NCI-H226 (cell line): ENCODE data around the gene ACOT9.
A peak's percentile ranks its signal among the peaks of the same experiment; 100 is the strongest.
"Not testable (repeated sequence)": the region's sequence is repeated elsewhere in the genome, so short reads cannot be mapped to it uniquely, and the experiment has no call there.

Source experiments
- DNase-seq: peaks from one replicate; pipeline ENCODE4 v3.0.0-alpha.2; 2015

ACOT9 gene

DNA sequence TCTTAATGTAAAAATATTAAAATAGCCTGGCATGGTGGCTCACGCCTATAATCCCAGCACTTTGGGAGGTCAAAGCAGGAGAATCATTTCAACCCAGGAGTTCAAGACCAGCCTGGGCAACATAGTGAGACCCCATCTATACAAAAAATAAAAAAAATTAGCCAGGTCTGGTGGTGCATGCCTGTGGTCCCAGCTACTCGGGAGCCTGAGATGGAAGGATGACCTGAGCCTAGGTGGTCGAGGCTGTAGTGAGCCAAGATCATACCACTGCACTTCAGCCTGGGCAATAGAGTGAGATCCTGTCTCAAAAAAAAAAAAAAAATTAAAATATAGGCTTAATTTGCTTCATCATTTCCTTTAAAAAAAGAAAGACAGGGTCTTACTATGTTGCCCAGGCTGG lies 66.6 kb downstream of the ACOT9 start:
- not testable (repeated sequence) for DNase-seq

DNA sequence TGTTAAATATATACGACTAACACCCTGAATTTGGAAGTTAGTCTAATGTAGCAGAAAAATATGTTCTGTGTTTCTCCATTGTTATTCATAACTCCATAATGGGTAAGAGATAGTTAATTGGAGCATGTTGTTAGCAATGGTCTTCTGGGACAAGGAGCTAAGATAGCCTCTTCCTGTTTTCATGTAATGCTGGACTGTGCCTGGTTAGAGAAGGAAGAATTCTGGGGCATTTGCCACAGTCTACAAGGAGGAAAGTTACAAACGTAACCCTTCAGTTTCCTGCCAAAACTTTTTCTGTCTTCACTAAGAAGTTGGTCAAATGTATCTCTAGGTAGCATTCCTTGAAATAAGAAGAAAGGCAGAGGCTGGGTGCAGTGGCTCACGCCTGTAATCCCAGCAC lies 70.0 kb downstream of the ACOT9 start:
- DNase-seq, result no peak

DNA sequence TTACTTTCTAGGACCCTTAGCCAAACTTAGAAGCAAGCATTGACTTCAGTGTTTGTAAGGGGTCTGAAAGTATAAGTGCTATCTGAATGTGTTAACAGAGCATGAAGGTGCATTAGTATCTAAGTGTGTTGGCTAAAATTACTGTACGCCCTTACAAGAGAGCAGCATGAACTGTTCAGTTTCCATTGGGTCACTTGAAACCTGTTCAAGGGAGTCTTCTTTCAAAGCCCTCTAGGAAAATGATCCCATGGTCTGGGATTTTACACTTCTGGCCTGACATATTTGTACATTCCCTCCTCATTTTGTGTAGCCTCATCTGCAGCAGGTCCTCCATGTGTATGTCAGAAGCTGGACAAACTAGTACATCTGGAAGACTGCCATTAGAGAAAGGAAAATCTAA lies 72.5 kb downstream of the ACOT9 start:
- no peak for DNase-seq

- no peak for DNase-seq
These were observed 74.7 kb downstream of the ACOT9 start for GRCh38 chrX:23668335-23668734.

- peak; percentile 50 for DNase-seq
These were observed 75.6 kb downstream of the ACOT9 start, which contains the start of gene PRDX4 for GRCh38 chrX:23667239-23668177. TSS of gene PRDX4 (plus strand) at chrX:23667493. CDS start at chrX:23667571, 78 bp downstream.

DNA sequence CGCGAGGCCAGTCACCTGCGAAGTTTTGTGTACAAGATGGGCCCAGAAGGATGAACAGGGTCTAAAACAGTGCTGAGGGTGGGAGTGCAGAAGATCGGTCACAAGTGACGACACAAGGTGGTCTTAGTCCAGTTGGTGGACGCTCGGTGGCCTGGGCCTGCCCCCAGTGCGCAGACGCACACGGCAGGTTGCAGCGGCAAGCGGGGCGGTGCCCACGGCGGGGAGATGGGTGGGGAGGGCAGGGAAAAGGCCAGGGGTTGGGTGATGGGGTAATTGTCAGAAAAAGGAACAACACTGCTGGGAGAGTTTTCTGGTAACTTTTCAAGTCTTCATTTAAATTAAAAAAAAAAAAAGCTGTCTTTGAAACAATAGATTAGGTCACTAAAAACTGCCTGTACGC lies 76.8 kb downstream of the ACOT9 start:
- no peak for DNase-seq

GRCh38 chrX:23664496-23664895 lies 78.6 kb downstream of the ACOT9 start:
- DNase-seq, result no peak

DNA sequence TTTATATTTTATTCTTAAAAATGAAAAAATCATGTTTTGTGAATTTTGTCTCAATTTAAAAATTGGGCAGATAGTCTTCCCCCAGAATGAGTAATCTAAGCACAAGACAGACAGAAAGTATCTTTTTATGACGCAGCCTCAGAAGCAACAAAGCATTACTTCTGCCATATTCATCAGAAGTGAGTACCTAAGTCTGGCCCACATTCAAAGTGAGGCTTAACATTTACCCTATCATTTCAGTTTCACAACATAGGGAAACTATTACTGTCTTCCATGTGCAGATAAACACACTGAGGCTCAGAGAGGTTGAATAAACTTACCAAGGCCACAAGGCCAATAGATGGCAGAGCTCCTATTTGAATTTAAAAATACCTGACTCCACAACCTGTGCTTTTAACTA lies 80.2 kb downstream of the ACOT9 start:
- peak; percentile 2 for DNase-seq

DNA sequence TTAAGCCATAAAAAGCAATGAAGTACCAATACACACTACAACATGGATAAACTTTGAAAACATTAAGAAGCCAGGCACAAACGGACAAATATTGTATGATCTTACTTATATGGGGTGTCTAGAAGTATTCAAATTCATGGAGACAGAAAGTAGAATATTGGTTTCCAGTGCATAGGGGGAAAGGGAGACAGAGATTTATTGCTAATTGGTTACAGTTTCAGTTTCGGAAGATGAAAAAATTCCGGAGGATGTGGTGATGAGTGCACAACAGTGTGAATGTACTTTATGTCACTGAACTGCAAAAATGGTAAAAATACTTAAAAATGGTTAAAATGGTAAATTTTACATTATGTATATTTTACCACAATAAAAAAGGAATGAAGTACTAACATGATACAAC lies 80.9 kb downstream of the ACOT9 start:
- DNase-seq, result no peak

- DNase-seq, result no peak
These were observed 81.4 kb downstream of the ACOT9 start for GRCh38 chrX:23661671-23662070.

DNA sequence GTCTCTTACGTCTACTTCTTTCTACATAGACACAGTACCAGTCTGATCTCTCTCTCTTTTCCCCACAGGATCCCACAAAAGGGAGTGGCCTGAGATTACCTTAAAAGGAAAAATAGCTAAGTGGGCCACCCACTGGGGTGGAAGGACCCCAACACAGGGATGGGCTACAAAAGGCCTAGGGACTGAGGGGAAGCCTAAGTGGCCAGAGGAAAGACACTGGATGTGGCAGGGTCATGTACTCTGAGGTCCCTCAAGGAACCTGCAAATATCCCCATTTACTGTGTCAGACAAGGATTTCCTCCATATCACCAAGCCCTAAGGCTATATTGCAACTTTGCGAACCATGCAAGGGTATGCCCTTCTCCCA lies 82.3 kb downstream of the ACOT9 start:
- DNase-seq, result no peak

DNA sequence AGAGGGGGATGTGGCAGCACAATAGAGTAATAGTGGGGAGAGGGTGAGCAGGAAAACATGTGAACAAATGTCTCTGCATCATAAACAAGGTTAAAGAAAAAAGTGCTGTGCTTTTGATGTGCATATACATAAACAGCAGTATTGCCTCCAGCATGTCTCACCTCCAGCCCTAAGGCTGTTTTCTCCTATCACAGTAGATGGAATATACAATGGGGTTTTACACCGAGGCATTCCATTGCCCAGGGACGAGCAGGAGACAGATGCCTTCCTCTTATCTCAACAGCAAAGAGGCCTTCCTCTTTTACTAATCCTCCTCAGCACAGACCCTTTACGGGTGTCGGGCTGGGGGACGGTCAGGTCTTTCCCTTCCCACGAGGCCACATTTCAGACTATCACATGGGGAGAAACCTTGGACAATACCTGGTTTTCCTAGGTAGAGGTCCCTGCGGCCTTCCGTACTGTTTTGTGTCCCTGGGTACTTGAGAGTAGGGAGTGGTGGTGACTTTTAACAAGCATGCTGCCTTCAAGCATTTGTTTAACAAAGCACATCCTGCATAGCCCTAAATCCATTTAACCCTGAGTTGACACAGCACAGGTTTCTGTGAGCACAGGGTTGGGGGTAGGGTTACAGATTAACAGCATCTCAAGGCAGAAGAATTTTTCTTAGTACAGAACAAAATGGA lies 82.9 kb downstream of the ACOT9 start:
- DNase-seq, result not testable (repeated sequence)

- DNase-seq, result no peak
These were observed 83.7 kb downstream of the ACOT9 start for GRCh38 chrX:23659339-23659738.

GRCh38 chrX:23656684-23657083 lies 86.4 kb downstream of the ACOT9 start:
- DNase-seq, result no peak

GRCh38 chrX:23656091-23656490 lies 87.0 kb downstream of the ACOT9 start:
- DNase-seq, result no peak
